K562 (cell line): Measurements from ENCODE around the gene FERMT3. TPM values are rescaled to one million over a fixed set of nuclear protein-coding genes. Genes with fewer than 3 reads are reported as not detected.
A peak's percentile ranks its signal among the peaks of the same experiment; 100 is the strongest.

Experiments used
- ARID1B ChIP-seq: fragments of 450-650 bp; IDR thresholded peaks from 2 replicates; pipeline ENCODE4 v1.6.1; 2016; ENCODE audit warnings: antibody characterized with exemption, mild to moderate bottlenecking, inconsistent platforms
- C11orf30 ChIP-seq: fragments of 450-650 bp; IDR thresholded peaks from 2 replicates; pipeline ENCODE4 v1.6.1; 2016; ENCODE audit warnings: low read depth, mild to moderate bottlenecking
- CBX5 ChIP-seq: IDR thresholded peaks from 2 replicates; pipeline ENCODE4 v1.6.1; 2014; ENCODE audit warnings: low read depth, borderline replicate concordance
- SMARCB1 ChIP-seq: IDR thresholded peaks from 2 replicates; pipeline ENCODE4 v1.6.1; 2011; ENCODE audit warnings: improper control_type of control experiment, low read depth; ENCODE audit not compliant: insufficient read length
- SMARCC2 ChIP-seq: fragments of 450-650 bp; IDR thresholded peaks from 2 replicates; pipeline ENCODE4 v1.6.1; 2017; ENCODE audit warnings: antibody characterized with exemption, moderate library complexity, mild to moderate bottlenecking, low read depth
- TAF7 ChIP-seq: fragments of 450-650 bp; IDR thresholded peaks from 2 replicates; pipeline ENCODE4 v1.6.1; 2016; ENCODE audit warnings: missing genetic modification characterization, missing compliant biosample characterization
- TBP ChIP-seq: optimal IDR thresholded peaks from 2 replicates; pipeline ENCODE3; 2011; ENCODE audit warnings: low read depth, low read length, improper control_type of control experiment
- ZKSCAN1 ChIP-seq: fragments of 150-350 bp; IDR thresholded peaks from 2 replicates; pipeline ENCODE4 v1.6.1; 2016; ENCODE audit warnings: low read depth, low read length
- ZNF23 ChIP-seq: fragments of 250-450 bp; sonication (Bioruptor Pico); IDR thresholded peaks from 2 replicates; pipeline ENCODE4 v1.4.0; 2020; ENCODE audit warnings: mild to moderate bottlenecking
- ZNF263 ChIP-seq: sonication (generic); formaldehyde crosslinking; IDR thresholded peaks from 2 replicates; pipeline ENCODE4 v1.8.0; 2022; ENCODE audit warnings: mild to moderate bottlenecking, missing genetic modification reagents, borderline replicate concordance
- polyA plus RNA-seq, 8 experiments: library from polyadenylated mRNA; depleted of rRNA in 4 of 8; stranded (reverse) in 5 of 8; unstranded in 3 of 8; fragments of >200 nt; fragmentation: Nextera tagmentation in 2 of 8; fragmentation: Illumina TruSeq in 1 of 8; extraction: Ambion mirVana in 2 of 8; extraction: Trizol in 1 of 8; gene quantifications; 2 replicates each; pipeline versions ENCODE4 v1.2.1 to v1.2.3, GENCODE V29; 2011 to 2014; ENCODE audit warnings: inconsistent platforms in 1 of 8, missing spikeins in 1 of 8
- total RNA-seq, 7 experiments: library from RNA; depleted of rRNA in 6 of 7; stranded (reverse); fragments of >200 nt in 6 of 7; fragmentation: Illumina TruSeq in 2 of 7; extraction: Trizol in 2 of 7; gene quantifications; 2 replicates each; pipeline versions ENCODE4 v1.2.1 to v1.2.3, GENCODE V29; 2011 to 2021; ENCODE audit warnings: low replicate concordance in 1 of 7
- TF ChIP-seq, protein P1 (sequence below), 2 experiments: fragments of 450-650 bp; formaldehyde crosslinking in 1 of 2; IDR thresholded peaks; 2 replicates each; pipeline versions ENCODE4 v1.4.0 to v1.6.1; 2014 to 2020; ENCODE audit warnings: mild to moderate bottlenecking in 2 of 2, borderline replicate concordance in 1 of 2, low read depth in 1 of 2
- TF ChIP-seq, protein P2 (sequence below): fragments of 250-450 bp; sonication (Bioruptor Pico); IDR thresholded peaks from 2 replicates; pipeline ENCODE4 v1.8.0; 2022; ENCODE audit warnings: moderate library complexity, mild to moderate bottlenecking, inconsistent platforms
- TF ChIP-seq, protein P3 (sequence below): fragments of 250-450 bp; sonication (Bioruptor Pico); IDR thresholded peaks from 2 replicates; pipeline ENCODE4 v1.8.0; 2022; ENCODE audit warnings: inconsistent platforms, mild to moderate bottlenecking, moderate library complexity, borderline replicate concordance
- TF ChIP-seq, protein P4 (sequence below): fragments of 200-800 bp; sonication (Bioruptor generic); IDR thresholded peaks from 2 replicates; pipeline ENCODE4 v1.6.1; 2017; ENCODE audit warnings: missing genetic modification characterization, missing compliant biosample characterization

The FERMT3 gene
- total and polyA plus RNA-seq, 9 of the 15 experiments (the other 6 are each of a cell fraction or from before 2014, with no cell fraction given) = 3.2 to 275 (median 79.7) TPM

DNA sequence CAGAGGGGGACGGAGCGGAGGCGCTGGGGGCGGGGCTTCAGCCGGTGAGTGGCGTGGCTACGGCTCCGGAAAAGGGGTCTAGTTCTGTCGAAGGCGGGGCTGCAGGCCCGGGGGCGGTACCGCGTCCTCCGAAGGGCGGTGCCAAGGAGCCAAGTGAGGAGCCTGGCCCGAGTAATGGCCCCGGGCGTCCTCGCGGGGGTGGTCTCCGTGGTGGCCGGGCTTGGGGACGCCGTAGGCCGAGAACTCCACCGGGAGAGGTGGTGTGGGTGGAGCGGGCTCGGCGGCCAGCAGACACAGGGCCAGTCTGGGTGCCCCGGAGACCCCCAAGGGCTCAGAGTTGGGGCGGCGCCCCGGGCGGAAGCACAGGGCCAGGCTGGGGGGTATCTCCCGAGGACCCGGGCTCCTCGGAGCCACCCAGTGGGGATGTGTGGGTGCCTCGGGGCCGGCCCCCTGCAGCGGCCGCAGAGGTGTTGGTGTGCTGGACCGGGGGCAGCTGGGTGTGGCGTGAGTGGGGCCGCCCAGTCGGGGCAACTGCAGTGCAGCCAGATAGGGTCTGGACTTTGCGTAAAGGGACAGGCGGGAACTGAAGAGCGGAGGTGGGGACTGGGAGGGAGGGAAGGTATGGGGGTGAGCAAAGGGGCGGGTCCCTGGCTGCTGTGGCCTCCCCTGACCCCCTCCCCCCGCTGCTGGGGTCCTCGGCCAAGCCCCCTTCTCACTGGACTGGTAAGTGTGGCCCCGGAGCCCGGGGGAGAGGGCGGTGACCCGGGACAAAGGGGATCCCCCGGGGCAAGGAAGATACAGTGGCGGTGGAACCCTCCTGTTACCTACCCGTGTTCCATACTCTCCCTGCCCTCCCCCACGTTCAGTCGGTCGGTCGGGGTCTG lies 35.2 kb downstream of the FERMT3 start (continued):
- TF ChIP-seq, protein P1, sequence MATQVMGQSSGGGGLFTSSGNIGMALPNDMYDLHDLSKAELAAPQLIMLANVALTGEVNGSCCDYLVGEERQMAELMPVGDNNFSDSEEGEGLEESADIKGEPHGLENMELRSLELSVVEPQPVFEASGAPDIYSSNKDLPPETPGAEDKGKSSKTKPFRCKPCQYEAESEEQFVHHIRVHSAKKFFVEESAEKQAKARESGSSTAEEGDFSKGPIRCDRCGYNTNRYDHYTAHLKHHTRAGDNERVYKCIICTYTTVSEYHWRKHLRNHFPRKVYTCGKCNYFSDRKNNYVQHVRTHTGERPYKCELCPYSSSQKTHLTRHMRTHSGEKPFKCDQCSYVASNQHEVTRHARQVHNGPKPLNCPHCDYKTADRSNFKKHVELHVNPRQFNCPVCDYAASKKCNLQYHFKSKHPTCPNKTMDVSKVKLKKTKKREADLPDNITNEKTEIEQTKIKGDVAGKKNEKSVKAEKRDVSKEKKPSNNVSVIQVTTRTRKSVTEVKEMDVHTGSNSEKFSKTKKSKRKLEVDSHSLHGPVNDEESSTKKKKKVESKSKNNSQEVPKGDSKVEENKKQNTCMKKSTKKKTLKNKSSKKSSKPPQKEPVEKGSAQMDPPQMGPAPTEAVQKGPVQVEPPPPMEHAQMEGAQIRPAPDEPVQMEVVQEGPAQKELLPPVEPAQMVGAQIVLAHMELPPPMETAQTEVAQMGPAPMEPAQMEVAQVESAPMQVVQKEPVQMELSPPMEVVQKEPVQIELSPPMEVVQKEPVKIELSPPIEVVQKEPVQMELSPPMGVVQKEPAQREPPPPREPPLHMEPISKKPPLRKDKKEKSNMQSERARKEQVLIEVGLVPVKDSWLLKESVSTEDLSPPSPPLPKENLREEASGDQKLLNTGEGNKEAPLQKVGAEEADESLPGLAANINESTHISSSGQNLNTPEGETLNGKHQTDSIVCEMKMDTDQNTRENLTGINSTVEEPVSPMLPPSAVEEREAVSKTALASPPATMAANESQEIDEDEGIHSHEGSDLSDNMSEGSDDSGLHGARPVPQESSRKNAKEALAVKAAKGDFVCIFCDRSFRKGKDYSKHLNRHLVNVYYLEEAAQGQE (IDR thresholded peaks at IDR 0.05; ENCODE audit: borderline replicate concordance) = no peak
- TF ChIP-seq, protein P1 (CRISPR knock-in tag; IDR thresholded peaks at IDR 0.05; ENCODE audit: low read depth) = peak; percentile 70; the same call in 1 of the 2 replicates
- TF ChIP-seq TAF7 (tag) = peak; percentile 30; the same call in 1 of the 2 replicates
- TF ChIP-seq, protein P2, sequence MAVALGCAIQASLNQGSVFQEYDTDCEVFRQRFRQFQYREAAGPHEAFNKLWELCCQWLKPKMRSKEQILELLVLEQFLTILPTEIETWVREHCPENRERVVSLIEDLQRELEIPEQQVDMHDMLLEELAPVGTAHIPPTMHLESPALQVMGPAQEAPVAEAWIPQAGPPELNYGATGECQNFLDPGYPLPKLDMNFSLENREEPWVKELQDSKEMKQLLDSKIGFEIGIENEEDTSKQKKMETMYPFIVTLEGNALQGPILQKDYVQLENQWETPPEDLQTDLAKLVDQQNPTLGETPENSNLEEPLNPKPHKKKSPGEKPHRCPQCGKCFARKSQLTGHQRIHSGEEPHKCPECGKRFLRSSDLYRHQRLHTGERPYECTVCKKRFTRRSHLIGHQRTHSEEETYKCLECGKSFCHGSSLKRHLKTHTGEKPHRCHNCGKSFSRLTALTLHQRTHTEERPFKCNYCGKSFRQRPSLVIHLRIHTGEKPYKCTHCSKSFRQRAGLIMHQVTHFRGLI (CRISPR knock-in tag) = no peak
- TF ChIP-seq TBP = peak; percentile 79
- TF ChIP-seq, protein P3, sequence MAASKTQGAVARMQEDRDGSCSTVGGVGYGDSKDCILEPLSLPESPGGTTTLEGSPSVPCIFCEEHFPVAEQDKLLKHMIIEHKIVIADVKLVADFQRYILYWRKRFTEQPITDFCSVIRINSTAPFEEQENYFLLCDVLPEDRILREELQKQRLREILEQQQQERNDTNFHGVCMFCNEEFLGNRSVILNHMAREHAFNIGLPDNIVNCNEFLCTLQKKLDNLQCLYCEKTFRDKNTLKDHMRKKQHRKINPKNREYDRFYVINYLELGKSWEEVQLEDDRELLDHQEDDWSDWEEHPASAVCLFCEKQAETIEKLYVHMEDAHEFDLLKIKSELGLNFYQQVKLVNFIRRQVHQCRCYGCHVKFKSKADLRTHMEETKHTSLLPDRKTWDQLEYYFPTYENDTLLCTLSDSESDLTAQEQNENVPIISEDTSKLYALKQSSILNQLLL (CRISPR knock-in tag) = no peak
- TF ChIP-seq ZNF23 = 0 out of 2 replicates have a peak, but pooled peaks have one; percentile 37
- TF ChIP-seq C11orf30 = no peak
- TF ChIP-seq ZKSCAN1 = no peak
- TF ChIP-seq SMARCB1 = peak; percentile 34
- TF ChIP-seq, protein P4, sequence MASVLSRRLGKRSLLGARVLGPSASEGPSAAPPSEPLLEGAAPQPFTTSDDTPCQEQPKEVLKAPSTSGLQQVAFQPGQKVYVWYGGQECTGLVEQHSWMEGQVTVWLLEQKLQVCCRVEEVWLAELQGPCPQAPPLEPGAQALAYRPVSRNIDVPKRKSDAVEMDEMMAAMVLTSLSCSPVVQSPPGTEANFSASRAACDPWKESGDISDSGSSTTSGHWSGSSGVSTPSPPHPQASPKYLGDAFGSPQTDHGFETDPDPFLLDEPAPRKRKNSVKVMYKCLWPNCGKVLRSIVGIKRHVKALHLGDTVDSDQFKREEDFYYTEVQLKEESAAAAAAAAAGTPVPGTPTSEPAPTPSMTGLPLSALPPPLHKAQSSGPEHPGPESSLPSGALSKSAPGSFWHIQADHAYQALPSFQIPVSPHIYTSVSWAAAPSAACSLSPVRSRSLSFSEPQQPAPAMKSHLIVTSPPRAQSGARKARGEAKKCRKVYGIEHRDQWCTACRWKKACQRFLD = peak; percentile 75; the same call in 1 of the 2 replicates
- TF ChIP-seq CBX5 = no peak
- TF ChIP-seq SMARCC2 = peak; percentile 47; the same call in 1 of the 2 replicates
- TF ChIP-seq ARID1B = peak; percentile 43; the same call in 1 of the 2 replicates
- 0 out of 2 replicates have a peak, but pooled peaks have one; percentile 8 for TF ChIP-seq ZNF263 (CRISPR knock-in tag)
